ENCODE measurements around the gene ZNF100.
"Not testable (repeated sequence)": the region's sequence is repeated elsewhere in the genome, so short reads cannot be mapped to it uniquely, and the experiment has no call there.

ZNF100 gene

GRCh38 chr19:21699197-21699596 lies 68.2 kb downstream of the ZNF100 start:
- no peak for DNase-seq

GRCh38 chr19:21698215-21698614 lies 69.2 kb downstream of the ZNF100 start:
- peak; percentile 30 for DNase-seq

- no peak for DNase-seq
Measured at GRCh38 chr19:21697698-21698097, 69.7 kb downstream of the ZNF100 start.

GRCh38 chr19:21694171-21694906 lies 73.0 kb downstream of the ZNF100 start:
- DNase-seq, result peak; percentile 10

GRCh38 chr19:21693399-21693798 lies 74.0 kb downstream of the ZNF100 start:
- DNase-seq, result no peak

- no peak for DNase-seq
Measured at GRCh38 chr19:21691661-21692060, 75.7 kb downstream of the ZNF100 start.

GRCh38 chr19:21688464-21688863 lies 78.9 kb downstream of the ZNF100 start:
- DNase-seq, result no peak

- DNase-seq, result no peak
Measured at GRCh38 chr19:21680671-21681070, 86.7 kb downstream of the ZNF100 start.

- DNase-seq, result no peak
Measured at GRCh38 chr19:21680026-21680425, 87.4 kb downstream of the ZNF100 start.

GRCh38 chr19:21677696-21678418 lies 89.5 kb downstream of the ZNF100 start:
- no peak for DNase-seq

- no peak for DNase-seq
Measured at GRCh38 chr19:21674454-21674853, 92.9 kb downstream of the ZNF100 start.

- DNase-seq, result not testable (repeated sequence)
Measured at GRCh38 chr19:21673479-21673878, 93.9 kb downstream of the ZNF100 start.

All from EL (cell line).